Measurements from ENCODE around the gene PABPN1L.
"Not testable (repeated sequence)": the region's sequence is repeated elsewhere in the genome, so short reads cannot be mapped to it uniquely, and the experiment has no call there.

Gene PABPN1L

DNA sequence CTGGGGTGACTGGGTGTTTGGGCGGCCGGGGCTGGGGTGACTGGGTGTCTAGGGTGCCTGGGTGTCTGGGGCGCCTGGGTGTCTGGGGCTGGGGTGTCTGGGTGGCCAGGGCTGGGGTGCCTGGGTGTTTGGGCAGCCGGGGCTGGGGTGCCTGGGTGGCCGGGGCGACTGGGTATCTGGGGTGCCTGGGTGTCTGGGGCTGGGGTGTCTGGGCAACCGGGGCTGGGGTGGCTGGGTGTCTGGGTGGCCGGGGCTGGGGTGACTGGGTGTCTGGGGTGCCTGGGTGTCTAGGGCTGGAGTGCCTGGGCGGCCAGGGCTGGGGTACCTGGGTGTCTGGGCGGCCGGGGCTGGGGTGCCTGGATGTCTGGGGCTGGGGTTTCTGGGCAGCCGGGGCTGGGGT lies 41.3 kb downstream of the PABPN1L start:
- DNase-seq: no peak

- DNase-seq: no peak
Measured at GRCh38 chr16:88824256-88825077, 42.0 kb downstream of the PABPN1L start.

DNA sequence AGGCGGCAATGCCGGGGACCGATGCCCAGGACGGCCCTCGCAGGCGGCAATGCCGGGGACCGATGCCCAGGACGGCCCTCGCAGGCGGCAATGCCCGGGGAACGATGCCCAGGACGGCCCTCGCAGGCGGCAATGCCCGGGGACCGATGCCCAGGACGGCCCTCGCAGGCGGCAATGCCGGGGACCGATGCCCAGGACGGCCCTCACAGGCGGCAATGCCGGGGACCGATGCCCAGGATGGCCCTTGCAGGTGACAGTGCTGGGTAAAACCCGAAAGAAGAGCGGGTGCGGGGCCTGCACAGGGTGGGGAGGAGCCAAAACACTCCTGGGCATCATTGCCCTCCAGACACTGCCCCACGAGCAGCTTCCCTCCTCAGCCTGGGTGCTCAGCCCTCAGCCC lies 42.8 kb downstream of the PABPN1L start:
- DNase-seq: not testable (repeated sequence)

GRCh38 chr16:88822281-88823040 lies 44.0 kb downstream of the PABPN1L start:
- no peak for DNase-seq

DNA sequence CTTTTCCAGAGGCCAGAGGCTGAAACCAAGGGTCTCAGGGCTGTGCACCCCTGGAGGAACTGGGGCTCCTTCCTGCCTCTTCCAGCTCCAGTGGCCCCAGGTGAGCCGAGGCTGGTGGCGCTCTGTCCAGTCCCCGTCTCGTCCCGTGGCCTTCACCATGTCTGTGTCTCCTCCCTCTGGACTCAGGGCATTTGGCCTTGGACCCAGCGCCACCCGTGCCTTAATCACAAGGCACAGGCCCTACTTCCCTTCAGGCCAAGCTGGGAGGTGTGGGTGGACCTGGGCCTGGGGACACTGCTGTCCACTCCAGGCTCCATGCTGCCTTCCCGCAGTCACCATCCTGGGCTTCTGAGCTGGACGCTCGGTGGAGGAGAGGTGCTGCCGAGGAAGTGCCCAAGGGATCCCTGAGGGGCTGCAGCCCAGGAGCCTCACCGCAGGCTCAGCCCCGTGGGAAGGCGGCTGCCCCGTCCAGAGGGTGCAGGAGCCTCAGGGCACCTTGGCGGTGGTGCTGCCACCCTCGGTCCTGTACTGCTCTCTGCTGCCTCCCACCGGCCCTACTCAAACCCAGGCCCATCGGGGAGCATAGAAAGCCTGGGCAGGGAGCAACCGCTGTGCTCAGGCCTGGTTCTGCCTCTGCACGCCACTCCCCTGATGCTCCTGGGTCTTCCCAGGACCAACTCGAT lies 45.2 kb downstream of the PABPN1L start:
- DNase-seq: no peak

DNA sequence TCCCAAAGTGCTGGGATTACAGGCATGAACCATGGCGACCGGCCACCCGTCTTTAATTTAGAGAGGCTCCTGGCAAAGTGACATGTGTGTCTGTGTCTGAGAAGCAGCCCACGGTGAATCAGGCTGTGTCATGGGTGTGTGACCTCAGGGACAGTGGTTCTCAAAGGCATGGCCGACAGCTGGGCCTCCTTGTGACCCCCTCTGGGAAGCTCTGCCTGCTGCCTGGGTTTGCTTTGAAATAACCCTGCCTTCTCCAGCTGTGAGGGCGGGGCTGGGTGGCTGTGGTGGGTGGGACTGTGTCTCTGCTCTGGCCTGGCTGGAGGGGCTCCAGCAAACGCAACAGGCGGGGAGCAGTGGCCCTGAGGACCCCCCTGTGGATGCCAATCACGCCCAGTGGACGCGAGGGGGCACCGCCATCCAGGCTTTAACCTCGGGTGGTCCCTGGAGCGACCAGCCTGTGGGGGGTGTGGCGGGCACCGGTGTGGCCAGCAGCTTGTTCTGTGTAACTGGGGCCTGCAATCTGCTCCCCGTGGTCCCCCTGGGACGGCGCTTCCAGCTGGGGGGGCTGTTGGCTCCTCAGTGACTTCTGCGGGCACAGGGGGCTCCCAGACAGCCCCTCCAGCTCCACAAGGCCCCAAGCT lies 46.0 kb downstream of the PABPN1L start:
- no peak for DNase-seq

DNA sequence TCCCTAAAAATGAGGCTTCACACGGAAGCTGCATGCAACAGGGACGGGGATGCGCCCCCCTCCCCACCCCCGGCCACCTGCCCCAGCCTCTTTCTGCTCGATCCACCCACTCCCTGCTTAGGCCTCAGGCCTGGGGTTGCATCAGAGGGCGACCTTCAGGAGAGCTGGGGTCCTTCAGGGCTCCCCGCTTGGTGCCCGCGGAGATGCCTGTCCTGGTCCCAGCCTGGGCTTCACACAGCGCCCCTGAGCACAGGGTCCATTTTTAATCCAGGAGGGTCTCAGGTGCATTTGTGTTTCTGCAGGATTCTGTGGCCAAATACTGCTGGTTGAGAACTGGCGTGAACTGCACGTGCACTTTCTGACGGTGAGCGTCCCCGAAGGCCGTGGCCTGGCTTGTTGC lies 47.3 kb downstream of the PABPN1L start:
- DNase-seq: no peak

DNA sequence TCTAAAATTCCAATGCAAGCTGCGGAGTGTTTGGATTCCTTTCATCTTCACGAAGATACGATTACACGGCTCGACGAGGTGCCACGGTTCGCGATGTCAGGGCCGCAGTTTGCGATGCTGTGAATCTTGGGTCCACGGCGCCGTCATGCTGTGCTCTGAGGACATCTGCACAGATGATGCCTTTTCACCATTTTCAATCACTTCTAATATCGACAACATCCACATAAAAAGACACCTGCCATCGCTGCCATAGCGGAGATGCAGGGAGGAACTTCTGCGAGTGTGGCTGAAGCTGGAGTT lies 47.9 kb downstream of the PABPN1L start:
- no peak for DNase-seq

GRCh38 chr16:88817785-88818574 lies 48.5 kb downstream of the PABPN1L start:
- DNase-seq: no peak

DNA sequence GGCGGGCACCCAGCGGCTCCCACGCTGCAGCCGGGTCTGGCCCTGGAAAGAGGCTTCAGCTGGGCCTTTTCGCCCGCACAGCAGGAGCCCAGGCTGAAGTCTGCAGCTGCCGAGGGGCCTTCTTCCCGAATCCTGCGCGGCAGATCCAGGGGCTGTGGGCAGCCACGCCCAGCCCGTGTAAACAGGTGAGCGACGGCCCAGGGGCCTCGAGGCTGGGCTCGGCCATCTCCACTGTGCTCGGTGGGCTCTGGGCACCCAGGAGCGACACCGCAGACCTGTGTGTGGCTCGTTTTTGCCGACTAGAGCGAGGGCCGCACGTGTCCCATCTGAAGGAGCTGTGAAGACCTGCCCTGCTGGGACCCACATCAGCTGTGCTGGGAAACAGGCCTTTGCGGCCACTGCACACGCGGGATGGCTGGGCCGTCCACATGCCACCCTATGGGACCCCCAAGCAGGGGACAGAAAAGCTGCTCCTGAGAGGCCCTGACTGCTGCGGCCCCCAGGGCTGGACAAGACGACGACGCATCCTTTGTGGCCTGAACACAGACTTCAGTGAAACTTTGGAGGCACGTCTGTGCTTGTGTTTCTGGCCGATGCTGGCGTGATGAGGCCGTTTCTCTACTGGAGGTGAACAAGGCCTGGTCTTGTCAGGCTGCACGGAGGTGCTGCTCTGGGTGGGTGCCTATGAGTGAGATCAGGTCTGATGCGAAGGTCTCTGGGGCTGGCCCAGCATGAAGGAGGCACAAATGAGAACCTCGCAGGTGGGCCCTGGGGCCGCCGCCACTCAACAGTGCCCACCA lies 49.5 kb downstream of the PABPN1L start:
- DNase-seq: no peak

DNA sequence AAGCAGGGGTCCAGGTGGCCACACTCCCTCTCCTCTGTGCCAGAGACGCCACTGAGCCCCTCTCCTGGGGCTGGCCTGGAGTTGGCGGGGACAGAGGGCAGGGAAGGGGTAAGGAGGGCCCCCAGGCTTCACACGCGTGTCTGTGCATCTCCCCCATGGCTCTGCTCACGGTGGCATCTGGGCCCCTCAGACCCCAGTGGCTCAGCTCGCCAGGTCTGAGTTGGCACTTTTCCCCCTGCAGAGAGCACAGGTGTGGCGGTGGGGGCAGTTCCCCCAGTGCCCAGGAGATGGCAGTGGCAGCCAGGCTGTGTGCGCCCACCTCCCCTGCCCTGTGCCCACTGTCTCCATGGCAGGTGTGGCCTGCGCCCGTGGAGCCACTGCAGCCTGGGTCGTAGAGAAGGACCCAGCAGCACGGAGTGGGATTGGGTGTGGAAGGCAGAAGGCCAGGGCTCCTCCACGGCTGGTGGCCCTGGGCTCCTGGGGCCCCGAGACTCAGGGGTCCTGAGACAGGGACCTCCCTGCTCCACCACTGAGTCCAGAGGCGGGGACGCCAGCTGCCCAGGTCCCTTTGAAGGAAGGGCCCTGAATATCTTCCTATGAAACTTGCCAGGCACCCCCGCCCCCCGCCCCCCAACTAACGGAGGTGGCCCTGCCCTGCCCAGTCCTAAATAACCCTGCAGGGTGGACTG lies 50.4 kb downstream of the PABPN1L start:
- no peak for DNase-seq

GRCh38 chr16:88815227-88815626 lies 51.2 kb downstream of the PABPN1L start:
- DNase-seq: no peak

DNA sequence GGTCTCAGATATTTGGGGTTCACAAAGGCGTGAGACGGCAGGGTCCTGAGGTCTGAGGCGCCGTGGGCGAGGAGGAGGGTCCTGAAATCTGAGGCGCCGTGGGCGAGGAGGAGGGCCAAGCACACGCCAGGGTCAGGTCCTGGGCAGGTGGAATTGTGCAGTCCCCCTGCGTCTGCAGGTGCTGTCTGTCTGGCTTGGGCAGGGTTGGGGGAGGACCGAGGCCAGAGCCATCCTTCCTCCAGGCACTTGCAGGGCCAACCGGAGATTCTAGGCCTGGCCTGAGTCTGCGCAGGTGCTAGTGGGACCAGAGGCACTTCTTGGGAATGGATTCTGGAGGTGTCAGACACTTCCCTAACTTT lies 52.3 kb downstream of the PABPN1L start:
- DNase-seq: no peak

All from NCI-H2029 treated with DMSO at 0.1 percent for 48 hours (cell line).